ENCODE measurements around the gene TBC1D22A. TPM values are rescaled to one million over a fixed set of nuclear protein-coding genes. Genes with fewer than 3 reads are reported as not detected.
A peak's percentile ranks its signal among the peaks of the same experiment; 100 is the strongest.

Gene TBC1D22A
- total RNA-seq, 2 donors from 2014 or later = 52.4 to 108 TPM

DNA sequence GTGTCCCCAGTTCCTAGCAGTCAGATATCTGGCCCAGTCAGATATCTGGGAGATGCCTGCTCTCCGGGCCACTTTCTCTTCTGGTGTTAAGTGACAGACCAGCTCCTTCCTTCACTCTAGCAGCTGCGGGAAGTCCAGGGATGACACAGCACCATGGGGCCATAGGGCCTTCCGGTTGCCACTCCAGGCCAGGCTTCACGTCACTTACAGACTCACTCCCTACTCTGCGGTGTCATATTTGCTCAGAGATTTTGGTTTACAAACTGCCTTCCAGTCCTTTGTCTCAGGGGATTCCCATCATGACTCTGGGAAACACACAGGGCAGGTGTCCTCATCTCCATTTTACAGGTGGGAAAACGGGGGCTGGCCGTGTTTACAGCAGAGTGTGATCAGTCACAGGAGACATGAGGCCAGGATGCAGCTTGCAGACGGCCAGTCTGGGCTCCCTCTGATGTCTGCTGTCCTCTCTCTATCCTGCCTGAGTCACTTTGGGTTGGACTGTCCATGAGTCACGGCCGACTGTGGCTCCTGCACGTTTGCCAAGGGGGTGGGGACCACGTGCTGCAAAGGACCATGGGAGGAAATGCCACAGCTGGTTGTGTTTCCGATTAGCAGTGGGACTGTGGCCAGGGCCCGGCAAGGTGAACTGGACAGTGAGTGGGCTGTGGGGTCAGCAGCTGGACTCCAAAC lies 8.2 kb upstream of the TBC1D22A start:
- Mint-ChIP-seq H3K27me3 (no peaks in the 10 kb centered on the region), H3K36me3 (ENCODE audit: low read depth) (peaks cover 8% of the 10 kb centered on the region), H3K27ac (peak overlapping the region; percentile 88), H3K9me3 (peaks cover 5% of the 10 kb centered on the region), H3K4me1 (peaks cover 34% of the 10 kb centered on the region), H3K4me3 (peak overlapping the region; percentile 75)
- peak; percentile 90 for ATAC-seq (replicated peaks)

DNA sequence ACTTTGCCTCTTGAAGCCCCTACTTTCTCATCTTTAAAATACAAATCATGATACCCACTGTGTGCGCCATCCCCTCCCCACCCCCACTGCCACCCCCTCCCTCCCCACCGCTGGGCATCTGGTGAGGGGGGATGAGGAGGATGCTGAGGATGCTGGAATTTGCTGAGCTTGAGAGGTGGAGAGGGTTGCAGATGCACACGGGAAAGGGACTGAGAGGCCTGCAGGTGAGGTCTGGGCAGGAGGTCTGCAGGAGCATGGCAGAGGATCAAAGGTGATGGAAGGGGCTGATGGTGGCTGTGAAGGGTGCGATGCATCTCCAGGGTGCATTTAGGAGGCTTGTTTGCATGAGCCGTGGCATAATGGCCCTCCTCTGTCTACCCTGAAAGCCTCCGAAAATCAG lies 7.6 kb upstream of the TBC1D22A start:
- no peak overlapping the region for H3K27ac Mint-ChIP-seq
- peaks cover 28% of the 10 kb centered on the region for H3K4me1 Mint-ChIP-seq
- peaks cover 5% of the 10 kb centered on the region for H3K9me3 Mint-ChIP-seq
- ATAC-seq (replicated peaks) = no peak
- H3K27me3 Mint-ChIP-seq = no peaks in the 10 kb centered on the region
- H3K36me3 Mint-ChIP-seq (ENCODE audit: low read depth) = peaks cover 9% of the 10 kb centered on the region
- H3K4me3 Mint-ChIP-seq = peak overlapping the region; percentile 75

DNA sequence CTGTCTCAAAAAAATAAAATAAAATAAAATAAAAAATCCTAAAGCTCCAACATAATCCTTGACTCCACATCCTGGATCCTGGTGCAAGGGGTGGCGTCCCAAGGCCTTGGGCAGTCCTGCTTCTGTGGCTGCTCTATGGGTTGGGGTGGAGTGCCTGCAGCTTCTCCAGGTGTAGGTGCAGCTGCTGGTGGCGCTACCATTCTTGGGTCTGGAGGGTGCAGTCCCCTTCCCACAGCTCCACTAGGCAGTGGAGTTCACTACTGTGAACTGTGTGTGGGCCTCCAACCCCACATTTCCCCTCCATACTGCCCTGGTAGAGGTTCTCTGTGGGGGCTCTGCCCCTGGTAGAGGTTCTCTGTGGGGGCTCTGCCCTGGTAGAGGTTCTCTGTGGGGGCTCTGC lies 6.9 kb upstream of the TBC1D22A start:
- peaks cover 16% of the 10 kb centered on the region for H3K36me3 Mint-ChIP-seq (ENCODE audit: low read depth)
- ATAC-seq (replicated peaks) = no peak
- no peak overlapping the region for H3K4me3 Mint-ChIP-seq
- no peaks in the 10 kb centered on the region for H3K27me3 Mint-ChIP-seq
- H3K4me1 Mint-ChIP-seq = peaks cover 21% of the 10 kb centered on the region
- no peak overlapping the region for H3K27ac Mint-ChIP-seq
- peaks cover 5% of the 10 kb centered on the region for H3K9me3 Mint-ChIP-seq

DNA sequence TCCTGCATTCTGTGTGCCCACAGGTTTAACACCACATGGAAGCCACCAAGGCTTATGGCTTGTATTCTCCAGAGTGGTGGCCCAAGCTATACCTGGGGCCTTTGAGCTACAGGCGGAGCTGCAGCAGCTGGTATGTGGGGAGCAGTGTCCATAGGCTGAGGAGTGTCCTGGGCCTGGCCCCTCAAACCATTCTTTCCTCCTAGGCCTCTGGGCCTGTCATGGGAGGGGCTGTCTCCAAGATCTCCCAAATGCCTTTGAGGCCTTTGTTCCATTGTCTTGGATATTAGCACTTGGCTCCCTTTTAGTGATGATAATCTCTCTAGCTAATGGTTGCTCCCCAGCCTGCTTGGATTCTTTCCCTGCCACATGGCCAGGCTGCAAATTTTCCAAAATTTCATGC lies 6.4 kb upstream of the TBC1D22A start:
- Mint-ChIP-seq H3K4me3 (no peak overlapping the region), H3K36me3 (ENCODE audit: low read depth) (peaks cover 22% of the 10 kb centered on the region), H3K27me3 (no peaks in the 10 kb centered on the region), H3K27ac (peak overlapping the region; percentile 26), H3K9me3 (peaks cover 5% of the 10 kb centered on the region), H3K4me1 (peaks cover 22% of the 10 kb centered on the region)
- ATAC-seq (replicated peaks) = no peak

DNA sequence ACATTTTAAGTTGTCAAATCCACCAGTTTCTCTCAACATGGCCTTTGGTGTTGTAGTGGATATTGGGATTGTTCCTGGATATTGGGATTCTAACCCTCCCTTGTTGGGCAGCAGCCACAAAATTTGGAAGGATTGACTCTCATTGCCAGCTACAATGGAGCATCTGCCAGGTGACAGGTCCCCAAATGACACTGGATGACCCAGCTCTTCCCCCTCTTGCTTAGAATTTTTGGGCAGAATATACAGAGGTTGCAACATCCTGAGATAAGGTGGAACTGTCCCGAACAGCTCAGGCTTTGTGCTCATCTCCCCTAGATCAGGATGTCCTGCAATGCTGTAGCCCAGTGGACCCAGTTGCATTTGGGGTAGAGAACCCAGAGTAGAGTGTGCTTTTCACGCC lies 5.3 kb upstream of the TBC1D22A start:
- Mint-ChIP-seq H3K4me3 (no peak overlapping the region), H3K9me3 (peaks cover 5% of the 10 kb centered on the region), H3K27me3 (no peaks in the 10 kb centered on the region), H3K36me3 (ENCODE audit: low read depth) (peaks cover 32% of the 10 kb centered on the region), H3K4me1 (peaks cover 24% of the 10 kb centered on the region), H3K27ac (peak overlapping the region; percentile 26)
- ATAC-seq (replicated peaks) = no peak

DNA sequence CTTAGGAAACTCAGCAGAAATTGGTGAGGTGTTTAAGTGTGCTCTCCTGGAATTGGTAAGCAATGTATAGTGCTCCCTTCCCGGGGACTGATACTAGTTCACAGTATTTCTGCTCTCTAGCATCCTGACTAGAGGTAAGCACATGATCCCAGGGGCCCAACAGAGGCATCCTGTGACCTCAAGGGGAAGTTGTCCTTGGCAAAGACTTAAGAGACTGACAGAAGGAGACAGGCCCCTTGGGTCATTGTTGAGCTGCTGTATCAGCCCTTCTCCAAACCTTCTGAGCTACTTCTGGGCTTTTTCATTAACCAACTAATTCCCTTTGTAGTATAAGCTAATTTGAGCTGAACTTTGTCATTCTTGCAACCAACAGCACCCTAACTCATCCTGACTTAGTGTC lies 4.3 kb upstream of the TBC1D22A start:
- Mint-ChIP-seq H3K27me3 (no peaks in the 10 kb centered on the region), H3K36me3 (ENCODE audit: low read depth) (peaks cover 42% of the 10 kb centered on the region), H3K4me3 (no peak overlapping the region), H3K9me3 (peaks cover 5% of the 10 kb centered on the region), H3K27ac (peak overlapping the region; percentile 37), H3K4me1 (peaks cover 24% of the 10 kb centered on the region)
- no peak for ATAC-seq (replicated peaks)

DNA sequence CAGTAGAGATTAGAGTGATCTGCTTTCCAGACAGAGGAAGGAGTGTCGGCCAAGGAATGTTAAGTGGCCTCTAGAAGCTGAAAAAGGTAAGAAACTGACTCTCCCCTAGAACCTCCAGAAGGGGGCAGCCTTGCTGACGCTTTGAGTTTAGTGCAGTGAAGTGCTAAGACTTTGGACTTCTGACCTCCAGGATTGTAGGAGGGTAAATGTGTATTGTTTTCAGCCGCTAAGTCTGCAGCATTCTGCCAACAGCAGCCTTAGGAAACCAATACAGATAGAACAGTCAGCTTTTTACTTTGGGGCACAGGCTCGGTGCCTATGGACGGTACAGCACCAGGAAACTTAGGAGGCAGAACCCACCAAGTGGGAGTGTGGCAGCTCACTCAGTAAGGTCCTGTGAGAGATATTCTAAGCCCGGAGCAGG lies 3.6 kb upstream of the TBC1D22A start:
- Mint-ChIP-seq H3K4me1 (peaks cover 24% of the 10 kb centered on the region), H3K36me3 (ENCODE audit: low read depth) (peaks cover 50% of the 10 kb centered on the region), H3K27ac (peak overlapping the region; percentile 37), H3K27me3 (no peaks in the 10 kb centered on the region), H3K4me3 (peak overlapping the region; percentile 100), H3K9me3 (peaks cover 5% of the 10 kb centered on the region)
- no peak for ATAC-seq (replicated peaks)

DNA sequence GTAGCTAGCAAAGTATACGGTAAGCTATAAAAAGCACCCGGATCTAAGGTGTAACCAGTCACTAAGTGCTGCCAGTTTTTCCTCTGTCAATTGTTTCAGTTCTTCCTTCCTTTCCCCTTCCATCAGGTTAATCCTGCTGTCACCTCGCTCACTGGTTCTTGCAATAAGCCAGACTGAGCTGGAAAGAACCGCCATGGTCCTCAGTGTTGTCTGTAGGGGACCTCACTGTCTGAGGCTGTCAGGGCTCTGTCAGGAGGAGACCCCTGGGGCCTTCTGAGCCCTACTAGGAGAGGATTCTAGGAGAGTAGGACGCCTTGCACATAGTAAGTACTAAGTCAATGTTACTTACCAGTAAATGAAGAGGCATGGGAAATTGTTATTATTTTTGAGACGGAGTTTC lies 1.4 kb upstream of the TBC1D22A start:
- peak overlapping the region; percentile 99 for H3K27ac Mint-ChIP-seq
- no peaks in the 10 kb centered on the region for H3K27me3 Mint-ChIP-seq
- peak overlapping the region; percentile 100 for H3K4me3 Mint-ChIP-seq
- no peak for ATAC-seq (replicated peaks)
- H3K4me1 Mint-ChIP-seq = peaks cover 31% of the 10 kb centered on the region
- H3K36me3 Mint-ChIP-seq (ENCODE audit: low read depth) = peaks cover 71% of the 10 kb centered on the region
- H3K9me3 Mint-ChIP-seq = peaks cover 5% of the 10 kb centered on the region

DNA sequence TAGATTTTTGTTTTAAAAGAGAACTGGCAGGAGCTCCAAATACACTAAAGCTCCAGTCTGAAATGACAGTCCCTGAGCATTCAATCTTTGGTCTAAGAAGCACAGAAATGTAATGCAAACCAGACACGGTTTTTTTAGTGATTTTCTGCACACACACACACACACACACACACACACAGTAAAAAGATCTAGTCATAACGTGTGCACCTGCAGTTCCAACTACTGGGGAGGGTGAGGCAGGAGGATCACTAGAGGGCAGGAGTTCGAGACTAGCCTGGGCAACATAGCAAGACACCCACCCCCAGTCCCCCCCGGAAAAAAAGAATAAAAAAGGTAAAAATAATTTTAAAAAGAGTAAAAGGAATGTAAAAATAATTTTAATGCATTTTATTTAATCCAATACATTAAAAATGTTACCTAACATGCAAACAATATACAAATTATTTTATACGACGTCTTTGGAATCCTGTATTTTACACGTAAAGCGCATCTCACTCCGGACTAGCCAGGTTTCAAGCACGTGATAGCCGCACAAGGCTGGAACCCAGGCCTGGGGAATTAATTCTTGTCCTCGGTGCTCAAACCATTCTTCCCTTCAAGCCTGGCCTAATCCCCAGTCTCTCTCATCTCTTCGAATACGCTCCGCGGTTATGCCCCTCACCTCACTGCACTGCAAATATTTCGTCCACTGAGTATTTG lies 762 bp upstream of the TBC1D22A start:
- Mint-ChIP-seq H3K4me1 (peaks cover 28% of the 10 kb centered on the region), H3K36me3 (ENCODE audit: low read depth) (peaks cover 78% of the 10 kb centered on the region), H3K4me3 (peak overlapping the region; percentile 100), H3K27me3 (no peaks in the 10 kb centered on the region), H3K27ac (peak overlapping the region; percentile 99), H3K9me3 (peaks cover under 1% of the 10 kb centered on the region)
- no peak for ATAC-seq (replicated peaks)

DNA sequence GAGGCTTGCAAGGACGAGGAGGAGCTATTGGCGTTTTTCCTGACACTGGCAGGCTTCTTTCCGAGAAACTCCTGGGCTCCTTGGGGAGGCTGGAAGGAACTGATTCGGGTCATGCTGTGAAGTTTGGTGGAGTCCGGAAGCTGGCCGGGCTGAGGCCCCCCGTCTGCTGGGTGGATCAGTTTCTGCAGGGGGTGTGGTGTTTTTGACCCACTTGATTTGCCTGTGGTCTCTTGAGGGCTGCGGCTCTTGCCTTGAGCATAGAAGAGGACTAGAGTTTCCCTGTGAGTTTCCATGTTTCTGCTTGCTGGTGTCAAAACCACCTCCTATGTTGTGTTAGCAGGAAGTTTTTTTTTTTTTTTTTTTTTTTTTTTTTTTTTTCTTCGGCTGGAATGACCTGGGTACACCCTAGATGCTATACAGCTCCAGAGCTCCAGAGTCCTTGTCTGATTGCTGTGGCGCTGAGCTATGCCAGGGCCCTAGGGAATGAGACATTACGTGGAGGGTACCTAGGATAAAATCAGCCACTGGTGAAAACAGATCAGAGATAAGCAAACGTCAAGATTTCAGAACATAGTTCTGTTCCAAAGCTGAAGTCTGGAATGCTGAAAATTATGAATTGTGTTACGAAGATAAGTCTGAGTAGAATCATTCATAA lies 728 bp downstream of the TBC1D22A start:
- peak; percentile 29 for ATAC-seq (replicated peaks)
- peaks cover 93% of the 10 kb centered on the region for H3K36me3 Mint-ChIP-seq (ENCODE audit: low read depth)

DNA sequence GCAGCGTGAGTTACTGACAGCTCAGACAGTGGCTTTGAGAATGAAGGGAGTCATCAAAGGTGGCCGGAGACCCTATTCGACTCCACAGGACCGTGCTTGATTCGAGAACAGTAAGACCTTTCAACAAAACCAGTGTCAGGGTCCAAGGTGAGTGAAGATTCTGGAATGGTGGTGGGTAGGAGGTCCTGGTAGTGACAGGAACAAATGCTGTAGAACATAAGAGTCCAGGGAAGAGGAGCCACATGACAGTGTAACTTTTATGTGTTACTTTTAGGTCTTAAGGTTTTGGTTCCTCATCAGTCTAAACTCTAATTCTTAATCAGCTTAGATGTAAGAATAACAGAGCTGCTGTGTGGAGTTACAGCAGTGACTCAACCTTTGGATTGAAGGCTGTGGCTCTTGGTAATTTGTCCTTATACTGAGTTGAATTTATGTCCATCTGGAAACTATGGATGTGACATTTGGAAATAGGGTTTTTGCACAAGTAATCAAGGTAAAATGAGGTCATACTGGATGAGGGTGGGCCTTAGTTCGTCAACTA lies 1.8 kb downstream of the TBC1D22A start:
- H3K9me3 Mint-ChIP-seq = no peaks in the 10 kb centered on the region
- no peak for ATAC-seq (replicated peaks)
- peaks cover 95% of the 10 kb centered on the region for H3K36me3 Mint-ChIP-seq (ENCODE audit: low read depth)
- H3K27ac Mint-ChIP-seq = peak overlapping the region; percentile 99
- H3K4me3 Mint-ChIP-seq = peak overlapping the region; percentile 100
- no peaks in the 10 kb centered on the region for H3K27me3 Mint-ChIP-seq
- H3K4me1 Mint-ChIP-seq = peaks cover 34% of the 10 kb centered on the region

More for the DNA sequence above, 728 bp downstream of the TBC1D22A start:
- Mint-ChIP-seq H3K27ac (peak overlapping the region; percentile 99), H3K9me3 (no peaks in the 10 kb centered on the region), H3K27me3 (no peaks in the 10 kb centered on the region), H3K4me1 (peaks cover 41% of the 10 kb centered on the region), H3K4me3 (peak overlapping the region; percentile 100)

DNA sequence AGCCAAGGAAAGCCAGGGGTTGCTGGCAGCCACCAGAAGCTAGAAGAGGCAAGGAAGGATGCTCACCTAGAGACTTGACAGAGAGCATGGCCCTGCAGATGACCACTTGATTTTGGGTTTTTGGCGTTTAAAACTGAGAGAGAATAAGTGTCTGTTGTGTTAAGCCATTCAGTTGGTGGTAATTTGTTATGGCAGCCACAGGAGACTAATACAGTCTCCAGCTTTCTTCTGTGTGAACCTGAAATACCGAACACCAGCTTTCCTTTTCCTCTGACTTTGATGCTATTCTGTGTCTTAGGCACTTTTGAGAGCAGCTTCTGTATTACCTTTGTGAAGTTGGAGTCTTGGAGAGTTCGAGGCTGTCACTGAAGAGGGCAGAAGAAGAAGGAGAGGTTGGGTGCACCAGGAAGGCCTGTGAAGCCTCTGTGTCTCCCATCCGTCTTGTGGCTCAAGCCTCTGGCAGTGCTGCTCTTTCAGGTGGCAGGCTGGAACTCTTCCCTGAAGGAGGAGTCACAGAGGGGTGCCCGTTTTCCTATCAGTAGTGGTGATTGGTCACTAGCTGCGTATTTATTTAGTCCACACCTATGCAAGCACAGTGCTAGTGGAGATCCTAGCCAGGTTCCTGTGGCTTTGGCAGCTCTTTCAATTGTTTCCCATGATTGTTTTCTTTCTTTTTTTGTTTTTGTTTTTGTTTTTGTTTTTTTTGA lies 2.5 kb downstream of the TBC1D22A start:
- Mint-ChIP-seq H3K4me3 (peak overlapping the region; percentile 100), H3K27me3 (no peaks in the 10 kb centered on the region), H3K27ac (peak overlapping the region; percentile 99), H3K4me1 (peaks cover 40% of the 10 kb centered on the region), H3K36me3 (ENCODE audit: low read depth) (peaks cover 100% of the 10 kb centered on the region), H3K9me3 (no peaks in the 10 kb centered on the region)
- ATAC-seq (replicated peaks) = no peak

DNA sequence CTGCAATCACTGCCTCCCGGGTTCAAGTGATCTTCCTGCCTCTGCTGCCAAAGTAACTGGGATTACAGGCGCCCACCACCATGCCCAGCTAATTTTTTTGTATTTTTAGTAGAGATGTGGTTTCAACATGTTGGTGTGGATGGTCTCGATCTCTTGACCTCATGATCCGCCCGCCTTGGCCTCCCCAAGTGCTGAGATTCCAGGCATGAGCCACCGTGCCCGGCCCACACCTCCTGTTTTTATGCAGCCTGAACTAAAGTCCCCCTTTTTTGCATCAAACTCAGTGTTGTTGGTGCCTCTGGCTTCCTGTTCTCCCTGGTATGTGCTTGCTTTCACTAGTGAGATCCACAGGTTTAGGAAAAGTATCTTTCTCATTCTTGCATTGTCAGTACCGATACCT lies 4.2 kb downstream of the TBC1D22A start:
- Mint-ChIP-seq H3K27me3 (no peaks in the 10 kb centered on the region), H3K4me3 (peak overlapping the region; percentile 100), H3K9me3 (no peaks in the 10 kb centered on the region), H3K36me3 (ENCODE audit: low read depth) (peaks cover 100% of the 10 kb centered on the region), H3K4me1 (peaks cover 41% of the 10 kb centered on the region), H3K27ac (peak overlapping the region; percentile 59)
- ATAC-seq (replicated peaks) = no peak
